Activated gamma-delta T cell (primary cell): ENCODE data around the gene C2orf81.
"Not testable (repeated sequence)": the region's sequence is repeated elsewhere in the genome, so short reads cannot be mapped to it uniquely, and the experiment has no call there.

Source experiments
- DNase-seq: peaks from one replicate; lab custom pipeline; 2025; lab: John Stamatoyannopoulos, UW
- total RNA-seq, 2 donors: gene quantifications; one replicate each; lab custom pipeline; 2026; lab: John Stamatoyannopoulos, UW

The C2orf81 gene
- total RNA-seq, result 0.26 to 0.61 reads per million in 2 donors

DNA sequence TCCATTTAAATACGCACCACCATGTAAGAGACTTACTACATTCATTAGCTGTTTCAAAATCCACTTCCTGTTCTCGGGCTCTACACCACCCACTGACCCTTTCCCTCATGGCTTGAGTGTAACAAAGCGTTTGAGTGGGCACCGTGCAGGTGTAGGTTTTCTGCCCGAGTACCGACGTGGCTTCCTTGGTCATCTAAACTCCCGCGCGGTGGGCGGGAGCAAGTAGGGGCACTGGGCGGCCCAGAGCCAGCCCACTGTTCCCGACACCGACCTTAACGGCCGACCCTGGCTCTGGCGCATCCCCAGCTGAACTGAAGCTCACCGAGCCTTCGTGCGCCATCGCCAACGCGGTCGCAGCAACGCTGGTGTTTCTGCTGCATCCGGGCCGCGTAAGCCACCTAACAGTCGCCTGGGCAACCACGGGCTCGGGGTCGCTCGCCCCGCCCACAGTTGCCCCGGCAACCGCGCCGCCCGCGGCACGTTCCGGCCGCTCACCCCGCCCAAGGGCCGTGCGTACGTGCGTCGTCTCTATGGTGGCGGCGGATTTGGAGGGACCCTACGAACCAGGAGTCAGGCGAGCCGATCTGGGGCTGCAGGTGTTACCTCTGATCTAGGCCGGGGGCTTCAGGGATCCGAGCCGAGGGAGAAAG lies at the start of gene C2orf81, which contains the start of gene WDR54:
Gene C2orf81, minus strand, starts transcription at position 399 of the 650 bp plus-strand sequence. Its CDS starts 59 bp downstream, at position 340.
Gene WDR54, plus strand, starts transcription at position 510 of the 650 bp plus-strand sequence. CDS start 424 bp downstream, outside the sequence.
- peak; percentile 89 for DNase-seq

DNA sequence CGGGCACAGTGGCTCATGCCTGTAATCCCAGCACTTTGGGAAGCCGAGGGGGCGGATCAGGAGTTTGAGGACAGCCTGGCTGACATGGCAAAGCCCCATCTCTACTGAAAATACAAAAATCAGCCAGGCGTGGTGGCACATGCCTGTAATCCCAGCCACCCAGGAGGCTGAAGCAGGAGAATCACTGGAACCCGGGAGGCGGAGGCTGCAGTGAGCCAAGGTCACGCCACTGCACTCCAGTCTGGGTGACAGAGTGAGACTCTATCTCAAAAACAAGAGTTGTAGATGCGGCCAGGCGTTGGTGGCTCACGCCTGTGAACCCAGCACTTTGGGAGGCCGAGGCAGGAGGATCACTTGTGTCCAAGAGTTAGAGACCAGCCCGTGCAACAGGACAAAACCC lies 49.3 kb upstream of the C2orf81 start:
- not testable (repeated sequence) for DNase-seq

DNA sequence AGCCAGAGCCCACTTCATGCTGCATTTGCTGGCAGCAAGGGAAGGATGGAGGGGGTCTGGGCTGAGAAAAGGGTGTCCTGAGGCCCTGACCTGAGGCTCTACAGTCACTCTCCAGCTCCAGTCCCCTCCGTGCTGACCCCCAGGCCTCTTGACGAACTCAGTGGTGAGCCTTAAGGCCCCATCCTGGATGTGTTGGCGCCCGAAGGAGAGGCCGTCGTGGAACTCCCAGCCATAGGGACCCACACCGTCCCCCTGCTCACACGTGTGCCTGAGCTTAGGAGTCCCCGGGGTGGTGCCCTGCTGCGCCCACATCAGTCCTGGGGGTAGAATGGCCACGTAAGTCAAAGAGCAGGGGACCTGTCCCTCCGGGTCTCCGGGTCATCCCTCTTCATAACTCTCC lies 43.0 kb upstream of the C2orf81 start:
- no peak for DNase-seq

DNA sequence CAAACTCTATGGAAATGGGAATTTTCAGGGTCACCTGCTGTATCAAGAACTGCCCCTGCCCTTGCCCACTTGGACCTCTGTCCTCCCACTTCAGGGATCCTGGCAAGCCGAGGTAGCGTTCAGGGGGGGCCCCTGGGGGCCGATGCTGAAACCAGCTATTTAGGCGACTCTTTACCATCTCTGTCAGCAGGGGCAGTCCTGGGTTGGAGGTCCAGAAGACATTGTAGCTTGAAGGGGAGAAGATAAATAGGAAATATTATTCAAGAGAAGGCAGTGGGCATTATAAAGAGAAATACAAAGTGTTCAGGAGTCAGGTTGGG lies 41.3 kb upstream of the C2orf81 start:
- no peak for DNase-seq

GRCh38 chr2:74462054-74462785 lies 40.8 kb upstream of the C2orf81 start:
- no peak for DNase-seq

GRCh38 chr2:74461187-74462053 lies 40.0 kb upstream of the C2orf81 start:
- no peak for DNase-seq

DNA sequence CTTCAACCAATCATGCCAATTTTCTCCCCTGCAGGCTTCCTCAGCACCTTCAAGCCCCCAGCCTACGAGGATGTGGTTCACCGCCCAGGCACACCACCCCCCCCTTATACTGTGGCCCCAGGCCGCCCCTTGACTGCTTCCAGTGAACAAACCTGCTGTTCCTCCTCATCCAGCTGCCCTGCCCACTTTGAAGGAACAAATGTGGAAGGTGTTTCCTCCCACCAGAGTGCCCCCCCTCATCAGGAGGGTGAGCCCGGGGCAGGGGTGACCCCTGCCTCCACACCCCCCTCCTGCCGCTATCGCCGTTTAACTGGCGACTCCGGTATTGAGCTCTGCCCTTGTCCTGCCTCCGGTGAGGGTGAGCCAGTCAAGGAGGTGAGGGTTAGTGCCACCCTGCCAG lies 38.8 kb upstream of the C2orf81 start:
- not testable (repeated sequence) for DNase-seq

DNA sequence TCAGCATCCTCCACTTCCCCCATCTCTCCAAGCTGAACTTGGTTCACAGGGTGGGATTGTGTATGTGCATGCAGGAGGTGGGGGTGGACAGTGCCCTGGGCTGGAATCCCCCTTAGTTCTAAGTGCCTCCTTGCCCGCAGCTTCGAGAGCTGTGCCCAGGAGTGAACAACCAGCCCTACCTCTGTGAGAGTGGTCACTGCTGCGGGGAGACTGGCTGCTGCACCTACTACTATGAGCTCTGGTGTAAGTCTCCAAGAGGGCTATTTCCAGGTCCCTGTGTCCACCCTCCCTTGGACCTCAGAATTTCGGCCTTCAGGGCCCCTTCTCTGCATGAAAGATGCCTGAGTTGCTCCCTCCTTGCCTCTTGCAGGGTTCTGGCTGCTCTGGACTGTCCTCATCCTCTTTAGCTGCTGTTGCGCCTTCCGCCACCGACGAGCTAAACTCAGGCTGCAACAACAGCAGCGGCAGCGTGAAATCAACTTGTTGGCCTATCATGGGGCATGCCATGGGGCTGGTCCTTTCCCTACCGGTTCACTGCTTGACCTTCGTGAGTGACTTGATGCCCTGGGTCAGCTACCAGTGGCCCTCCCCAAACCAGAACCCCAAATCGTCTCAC lies 38.2 kb upstream of the C2orf81 start:
- DNase-seq, result not testable (repeated sequence)

GRCh38 chr2:74458938-74459363 lies 37.5 kb upstream of the C2orf81 start:
- no peak for DNase-seq

DNA sequence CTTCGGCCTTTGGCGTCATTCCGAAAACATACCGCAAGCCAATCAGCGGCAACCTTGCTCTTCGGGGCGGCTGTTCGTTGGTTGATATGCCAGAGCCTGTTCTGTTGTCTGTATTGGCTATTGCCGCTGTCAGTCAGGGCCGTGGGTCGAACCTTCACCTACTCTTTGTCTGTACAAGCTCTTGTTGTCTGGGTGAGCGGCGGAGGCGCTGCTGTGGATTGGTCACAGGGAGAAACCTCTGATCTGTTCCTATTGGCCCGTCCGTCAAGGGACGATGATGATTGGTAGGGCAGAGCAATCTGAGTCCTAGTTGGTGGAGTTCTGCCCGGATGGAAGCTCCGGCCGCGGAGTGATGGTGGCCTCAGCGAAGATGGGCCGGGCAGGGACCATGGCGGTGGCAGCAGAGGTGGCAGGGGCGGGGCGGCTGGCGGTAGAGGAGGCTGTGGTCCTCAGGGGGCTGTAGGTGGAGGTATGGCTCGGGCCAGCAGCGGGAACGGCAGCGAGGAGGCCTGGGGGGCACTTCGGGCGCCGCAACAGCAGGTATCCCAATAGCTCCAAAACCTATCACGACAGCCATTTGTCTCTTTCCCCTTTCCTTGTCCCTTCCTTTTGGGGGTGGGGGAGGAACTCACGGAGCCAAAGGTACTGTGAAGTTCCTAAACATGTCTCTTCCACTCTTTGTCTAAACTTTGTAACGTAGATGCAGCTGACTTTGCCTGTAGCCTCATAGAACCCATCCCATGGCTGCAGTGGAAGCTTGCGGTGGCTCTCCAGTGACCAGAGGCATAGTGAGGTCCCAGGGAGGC lies 36.9 kb upstream of the C2orf81 start, which contains the start of gene WBP1:
Gene WBP1, plus strand, starts transcription at position 307 of the 806 bp plus-strand sequence. Its CDS starts 165 bp downstream, at position 472.
- peak; percentile 75 for DNase-seq

GRCh38 chr2:74457549-74458131 lies 36.2 kb upstream of the C2orf81 start:
- peak; percentile 77 for DNase-seq

DNA sequence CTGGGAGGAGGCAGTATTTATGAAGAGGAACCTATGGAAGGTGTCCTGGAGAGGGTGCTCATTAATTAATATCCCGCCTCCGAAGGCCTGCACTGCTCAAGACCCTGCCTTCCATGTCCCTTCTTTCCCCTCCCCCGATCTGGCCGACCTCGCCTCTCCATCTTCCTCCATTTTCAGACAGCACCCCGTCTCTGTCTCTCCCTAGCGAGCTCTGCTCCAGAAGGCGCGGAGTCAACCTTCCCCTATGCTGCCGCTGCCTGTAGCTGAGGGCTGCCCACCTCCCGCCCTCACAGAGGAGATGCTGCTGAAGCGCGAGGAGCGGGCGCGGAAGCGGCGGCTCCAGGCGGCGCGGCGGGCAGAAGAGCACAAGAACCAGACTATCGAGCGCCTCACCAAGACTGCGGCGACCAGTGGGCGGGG lies 35.7 kb upstream of the C2orf81 start:
- no peak for DNase-seq

GRCh38 chr2:74454654-74455511 lies 33.5 kb upstream of the C2orf81 start, which contains the start of gene INO80B:
INO80B (plus strand) TSS chr2:74455087; CDS start chr2:74455117, 30 bp downstream.
- DNase-seq, result peak; percentile 49

DNA sequence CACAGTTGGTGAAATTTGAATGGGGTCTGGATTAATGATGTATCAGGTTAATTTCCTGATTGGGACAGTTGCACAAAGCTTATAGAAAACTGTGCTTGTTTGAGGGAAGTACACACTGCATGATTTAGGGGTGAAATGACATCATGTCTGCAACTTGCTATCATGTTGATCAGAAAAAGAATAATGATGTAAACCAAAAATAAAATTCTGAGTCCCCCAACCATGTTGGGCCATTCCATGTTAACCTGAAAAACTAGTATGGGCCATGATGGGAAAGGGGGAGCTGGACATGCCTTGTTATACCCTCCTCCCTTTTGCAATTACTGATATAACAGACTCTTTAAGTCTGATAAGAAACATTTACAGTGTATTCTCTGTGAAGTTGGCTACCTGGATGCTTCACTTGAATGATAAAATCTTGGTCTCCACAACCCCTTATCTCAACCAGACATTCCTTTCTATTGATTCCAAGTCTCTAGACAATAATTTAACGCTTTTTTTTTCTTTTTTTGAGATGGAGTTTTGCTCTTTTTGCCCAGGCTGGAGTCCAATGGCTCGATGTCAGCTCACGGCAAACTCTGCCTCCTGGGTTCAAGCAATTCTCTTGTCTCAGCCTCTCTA lies 29.3 kb upstream of the C2orf81 start:
- no peak for DNase-seq

DNA sequence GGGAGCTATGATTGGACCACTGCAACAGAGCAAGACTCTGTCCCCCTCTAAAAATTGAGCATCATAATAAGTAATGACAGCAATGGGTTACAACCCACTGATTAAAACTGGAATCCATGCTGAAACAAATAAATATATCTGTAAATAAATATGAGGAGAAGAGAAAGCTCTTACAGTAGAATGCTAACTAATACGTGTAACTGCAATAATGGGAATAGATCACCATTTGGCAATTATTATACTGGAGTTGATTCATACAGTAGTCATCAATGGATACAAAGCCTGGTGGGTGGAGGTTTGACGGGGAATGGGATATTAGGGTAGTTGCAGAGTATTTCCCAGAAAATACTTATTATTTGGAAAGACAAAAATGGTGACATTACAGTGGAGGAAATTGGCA lies 27.4 kb upstream of the C2orf81 start:
- DNase-seq, result no peak

- no peak for DNase-seq
These were observed 26.0 kb upstream of the C2orf81 start for GRCh38 chr2:74447230-74447999.

- no peak for DNase-seq
These were observed 23.3 kb upstream of the C2orf81 start for GRCh38 chr2:74444498-74445318.
